Bronchial epithelial cell (primary cell): Measurements from ENCODE around the gene TMEM94. TPM values are rescaled to one million over a fixed set of nuclear protein-coding genes. Genes with fewer than 3 reads are reported as not detected.

ENCODE experiments used
- DNase-seq: peaks from one replicate; pipeline ENCODE4 v3.0.0-alpha.2; 2010; ENCODE audit warnings: low read depth
- FAIRE-seq: peaks from 2 replicates; lab custom pipeline; 2011; peaks lifted over from hg19 to GRCh38; lab: Jason Lieb, UNC
- H3K27me3 ChIP-seq: 2 replicates; pipeline ENCODE4 v1.5.1; 2011; ENCODE audit warnings: low read length; ENCODE audit not compliant: control insufficient read depth, insufficient read depth
- H3K36me3 ChIP-seq: 2 replicates; pipeline ENCODE4 v1.5.1; 2011; ENCODE audit warnings: low read length; ENCODE audit not compliant: control insufficient read depth, insufficient read depth
- H3K4me3 ChIP-seq: 2 replicates; pipeline ENCODE4 v1.5.1; 2011; ENCODE audit warnings: mild to moderate bottlenecking, low read depth, low read length, control low read depth
- total RNA-seq: library from RNA; depleted of rRNA; stranded (reverse); fragments of >200 nt; gene quantifications from 2 replicates; pipeline ENCODE4 v1.2.1, GENCODE V29; 2014
- TF ChIP-seq, protein P1 (sequence below): IDR thresholded peaks from 2 replicates; pipeline ENCODE4 v1.5.1; 2011; ENCODE audit warnings: mild to moderate bottlenecking, moderate library complexity, low read length, control low read depth, inconsistent platforms; ENCODE audit not compliant: insufficient read depth, severe bottlenecking

The TMEM94 gene
- total RNA-seq, 1 donor from 2014 or later, result 13.7 TPM

DNA sequence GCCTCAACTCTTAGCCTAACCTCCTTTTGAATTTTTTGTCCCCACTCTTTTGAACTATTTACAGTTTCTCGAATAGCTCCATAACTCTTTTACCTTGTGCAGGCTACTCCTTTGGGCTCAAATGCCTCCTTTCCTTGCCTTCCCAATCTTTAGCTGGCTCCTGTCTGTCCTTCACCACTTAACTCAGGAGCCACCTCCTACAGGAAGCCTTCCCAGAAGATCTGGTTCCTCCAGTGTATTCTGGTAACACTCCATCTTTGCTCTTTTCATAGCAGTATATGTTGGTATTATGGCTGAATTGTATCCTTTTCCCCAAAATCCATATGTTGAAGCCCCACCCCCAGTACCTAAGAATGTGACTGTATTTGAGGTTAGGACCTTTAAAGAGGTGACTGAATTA is 41.9 kb upstream of the TMEM94 start:
- no peaks in the 10 kb centered on the region for H3K36me3 ChIP-seq
- FAIRE-seq (no peak), DNase-seq (no peak)
- no peak overlapping the region for H3K4me3 ChIP-seq
- TF ChIP-seq, protein P1, sequence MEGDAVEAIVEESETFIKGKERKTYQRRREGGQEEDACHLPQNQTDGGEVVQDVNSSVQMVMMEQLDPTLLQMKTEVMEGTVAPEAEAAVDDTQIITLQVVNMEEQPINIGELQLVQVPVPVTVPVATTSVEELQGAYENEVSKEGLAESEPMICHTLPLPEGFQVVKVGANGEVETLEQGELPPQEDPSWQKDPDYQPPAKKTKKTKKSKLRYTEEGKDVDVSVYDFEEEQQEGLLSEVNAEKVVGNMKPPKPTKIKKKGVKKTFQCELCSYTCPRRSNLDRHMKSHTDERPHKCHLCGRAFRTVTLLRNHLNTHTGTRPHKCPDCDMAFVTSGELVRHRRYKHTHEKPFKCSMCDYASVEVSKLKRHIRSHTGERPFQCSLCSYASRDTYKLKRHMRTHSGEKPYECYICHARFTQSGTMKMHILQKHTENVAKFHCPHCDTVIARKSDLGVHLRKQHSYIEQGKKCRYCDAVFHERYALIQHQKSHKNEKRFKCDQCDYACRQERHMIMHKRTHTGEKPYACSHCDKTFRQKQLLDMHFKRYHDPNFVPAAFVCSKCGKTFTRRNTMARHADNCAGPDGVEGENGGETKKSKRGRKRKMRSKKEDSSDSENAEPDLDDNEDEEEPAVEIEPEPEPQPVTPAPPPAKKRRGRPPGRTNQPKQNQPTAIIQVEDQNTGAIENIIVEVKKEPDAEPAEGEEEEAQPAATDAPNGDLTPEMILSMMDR, result no peak
- peaks cover 2% of the 10 kb centered on the region for H3K27me3 ChIP-seq

GRCh38 chr17:75416006-75416405 is 40.4 kb upstream of the TMEM94 start:
- no peak overlapping the region for H3K4me3 ChIP-seq
- TF ChIP-seq, protein P1, result no peak
- no peaks in the 10 kb centered on the region for H3K36me3 ChIP-seq
- no peak for FAIRE-seq
- DNase-seq, result no peak
- H3K27me3 ChIP-seq, result no peaks in the 10 kb centered on the region

DNA sequence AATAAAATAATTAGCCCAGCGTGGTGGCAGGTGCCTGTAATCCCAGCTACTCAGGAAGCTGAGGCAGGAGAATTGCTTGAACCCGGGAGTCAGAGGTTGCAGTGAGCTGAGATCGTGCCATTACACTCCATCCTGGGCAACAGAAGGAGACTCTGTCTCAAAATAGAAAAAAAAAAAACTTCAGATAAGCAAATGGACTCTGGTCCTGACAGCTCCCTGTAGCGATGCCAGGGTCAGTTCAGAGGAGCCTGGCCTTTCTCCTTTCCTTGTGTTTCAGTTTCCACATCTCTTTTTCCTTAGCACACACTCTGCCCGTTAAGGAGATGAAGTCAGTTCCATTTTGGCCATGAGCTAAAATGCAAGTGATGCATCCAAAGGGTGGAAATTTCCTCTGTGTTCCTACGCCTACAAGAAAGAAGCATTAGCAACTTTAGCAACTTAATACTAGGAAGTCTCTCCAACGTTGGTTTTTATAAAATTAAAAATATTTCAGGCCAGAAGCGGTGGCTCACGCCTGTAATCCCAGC is 39.3 kb upstream of the TMEM94 start:
- H3K27me3 ChIP-seq, result no peaks in the 10 kb centered on the region
- no peak overlapping the region for H3K4me3 ChIP-seq
- no peaks in the 10 kb centered on the region for H3K36me3 ChIP-seq
- DNase-seq (no peak), FAIRE-seq (no peak)
- TF ChIP-seq, protein P1, result no peak

- Histone ChIP-seq H3K27me3 (no peaks in the 10 kb centered on the region), H3K4me3 (no peak overlapping the region), H3K36me3 (no peaks in the 10 kb centered on the region)
- FAIRE-seq (no peak), DNase-seq (no peak)
- TF ChIP-seq, protein P1, result no peak
These were observed 37.9 kb upstream of the TMEM94 start for GRCh38 chr17:75418531-75418930.

DNA sequence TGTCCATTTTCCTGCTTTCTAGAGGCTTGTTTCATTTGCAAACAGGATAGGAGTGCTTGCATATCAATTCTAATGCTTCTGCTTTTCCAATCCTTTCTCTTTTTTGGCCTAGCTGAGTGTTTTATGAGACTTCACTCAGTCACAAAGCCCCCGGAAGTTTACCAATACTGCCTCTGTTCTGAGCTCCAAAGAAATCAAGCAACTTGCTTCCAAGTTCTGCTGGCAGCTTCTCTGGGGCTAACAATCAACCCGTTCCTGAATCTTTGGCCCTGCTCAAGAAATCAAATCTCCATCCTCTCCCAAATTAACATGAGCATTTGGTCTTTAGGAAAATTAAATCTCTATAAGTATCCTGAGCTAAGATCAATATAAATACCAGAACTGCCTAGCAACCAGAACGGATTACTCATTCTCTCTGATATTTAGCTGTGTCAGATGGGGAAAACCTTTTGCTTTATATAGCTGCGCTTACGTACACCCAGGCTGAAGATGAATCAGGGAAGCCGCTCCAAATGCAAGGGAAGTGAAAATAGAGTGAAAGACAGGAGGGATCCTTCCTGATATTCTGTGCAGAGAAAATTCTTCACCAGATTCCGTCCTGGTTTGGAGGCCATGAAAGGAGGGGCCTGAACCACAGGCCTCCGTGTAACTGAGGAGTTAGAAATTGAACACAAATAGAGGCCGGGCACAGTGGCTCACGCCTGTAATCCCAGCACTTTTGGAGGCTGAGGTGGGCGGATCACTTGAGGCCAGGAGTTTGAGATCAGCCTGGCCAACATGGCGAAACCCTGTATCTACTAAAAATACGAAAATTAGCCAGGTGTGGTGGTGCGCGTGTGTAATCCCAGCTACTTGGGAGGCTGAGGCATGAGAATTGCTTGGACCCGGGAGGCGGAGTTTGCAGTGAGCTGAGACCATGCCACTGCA is 27.6 kb upstream of the TMEM94 start:
- TF ChIP-seq, protein P1, result no peak
- H3K27me3 ChIP-seq, result no peaks in the 10 kb centered on the region
- no peaks in the 10 kb centered on the region for H3K36me3 ChIP-seq
- no peak overlapping the region for H3K4me3 ChIP-seq
- DNase-seq (peak; percentile 95), FAIRE-seq (no peak)
